ENCODE data around the gene KRTAP5-7. TPM values are rescaled to one million over a fixed set of nuclear protein-coding genes. Genes with fewer than 3 reads are reported as not detected.

The KRTAP5-7 gene
- total and polyA plus RNA-seq, 2 of the 13 experiments (the other 11 are each of a cell fraction or from before 2014, with no cell fraction given) = 0.54 TPM; not detected in 1

GRCh38 chr11:71483692-71484091 is 43.4 kb upstream of the KRTAP5-7 start:
- Histone ChIP-seq H3K9ac (ENCODE audit: insufficient read depth, low read depth, low read length) (no peak overlapping the region), H4K20me1 (ENCODE audit: insufficient read depth, low read length) (no peaks in the 10 kb centered on the region), H3K4me1 (ENCODE audit: insufficient read depth, low read length) (peaks cover 8% of the 10 kb centered on the region; the same call in 1 of the 2 replicates), H3K4me3 (replicated peaks in 1 of 3; ENCODE audit: insufficient read depth in 1 of 3, low read depth in 2 of 3, low read length in 3 of 3) (no peak overlapping the region), H2AFZ (ENCODE audit: low read length) (no peak overlapping the region), H3K4me2 (ENCODE audit: low read depth, low read length) (no peak overlapping the region), H3K27ac (ENCODE audit: extremely low read length, insufficient read depth, low read length) (no peak overlapping the region), H3K36me3 (replicated peaks in 1 of 2; ENCODE audit: control insufficient read depth in 1 of 2, insufficient read depth in 2 of 2, low read length in 2 of 2) (peaks cover 18 to 48% of the 10 kb centered on the region in 2 experiments), H3K9me3 (ENCODE audit: low read length) (no peaks in the 10 kb centered on the region), H3K79me2 (ENCODE audit: insufficient read depth, low read length) (no peaks in the 10 kb centered on the region), H3K27me3 (ENCODE audit: control insufficient read depth in 1 of 2, insufficient read depth in 2 of 2, low read length in 2 of 2) (no peaks in the 10 kb centered on the region)
- BruUV-seq (replicated peaks) = no TSS peak
- DNase-seq (ENCODE audit: low spot score) (no peak), FAIRE-seq (no peak), ATAC-seq (no peak)
- 93% methylated on average over 6 of the region's 6 CpGs for WGBS (ENCODE audit: low lambda C conversion rate)
- ChIA-PET CTCF (ENCODE audit: low intra/inter-chr PET ratio, low total read pairs) (no interaction called here), POLR2A (no interaction called here)
- TF ChIP-seq FUBP1 (CRISPR knock-in tag; IDR thresholded peaks at IDR 0.05; ENCODE audit: borderline replicate concordance) = no peak
- TF ChIP-seq, protein P1, sequence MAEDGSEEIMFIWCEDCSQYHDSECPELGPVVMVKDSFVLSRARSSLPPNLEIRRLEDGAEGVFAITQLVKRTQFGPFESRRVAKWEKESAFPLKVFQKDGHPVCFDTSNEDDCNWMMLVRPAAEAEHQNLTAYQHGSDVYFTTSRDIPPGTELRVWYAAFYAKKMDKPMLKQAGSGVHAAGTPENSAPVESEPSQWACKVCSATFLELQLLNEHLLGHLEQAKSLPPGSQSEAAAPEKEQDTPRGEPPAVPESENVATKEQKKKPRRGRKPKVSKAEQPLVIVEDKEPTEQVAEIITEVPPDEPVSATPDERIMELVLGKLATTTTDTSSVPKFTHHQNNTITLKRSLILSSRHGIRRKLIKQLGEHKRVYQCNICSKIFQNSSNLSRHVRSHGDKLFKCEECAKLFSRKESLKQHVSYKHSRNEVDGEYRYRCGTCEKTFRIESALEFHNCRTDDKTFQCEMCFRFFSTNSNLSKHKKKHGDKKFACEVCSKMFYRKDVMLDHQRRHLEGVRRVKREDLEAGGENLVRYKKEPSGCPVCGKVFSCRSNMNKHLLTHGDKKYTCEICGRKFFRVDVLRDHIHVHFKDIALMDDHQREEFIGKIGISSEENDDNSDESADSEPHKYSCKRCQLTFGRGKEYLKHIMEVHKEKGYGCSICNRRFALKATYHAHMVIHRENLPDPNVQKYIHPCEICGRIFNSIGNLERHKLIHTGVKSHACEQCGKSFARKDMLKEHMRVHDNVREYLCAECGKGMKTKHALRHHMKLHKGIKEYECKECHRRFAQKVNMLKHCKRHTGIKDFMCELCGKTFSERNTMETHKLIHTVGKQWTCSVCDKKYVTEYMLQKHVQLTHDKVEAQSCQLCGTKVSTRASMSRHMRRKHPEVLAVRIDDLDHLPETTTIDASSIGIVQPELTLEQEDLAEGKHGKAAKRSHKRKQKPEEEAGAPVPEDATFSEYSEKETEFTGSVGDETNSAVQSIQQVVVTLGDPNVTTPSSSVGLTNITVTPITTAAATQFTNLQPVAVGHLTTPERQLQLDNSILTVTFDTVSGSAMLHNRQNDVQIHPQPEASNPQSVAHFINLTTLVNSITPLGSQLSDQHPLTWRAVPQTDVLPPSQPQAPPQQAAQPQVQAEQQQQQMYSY (CRISPR knock-in tag; IDR thresholded peaks at IDR 0.05) = peak; percentile 78
- intact Hi-C loops (cut with micrococcal nuclease; ENCODE audit: unreplicated experiment) (no loop called here), in situ Hi-C loops (cut with HindIII; ENCODE audit: extremely low pct_ligation_motif_present, low pct_unique_long_range_greater_than_20kb) (no loop called here)
